ENCODE data around the gene TAOK3.

TAOK3 gene

DNA sequence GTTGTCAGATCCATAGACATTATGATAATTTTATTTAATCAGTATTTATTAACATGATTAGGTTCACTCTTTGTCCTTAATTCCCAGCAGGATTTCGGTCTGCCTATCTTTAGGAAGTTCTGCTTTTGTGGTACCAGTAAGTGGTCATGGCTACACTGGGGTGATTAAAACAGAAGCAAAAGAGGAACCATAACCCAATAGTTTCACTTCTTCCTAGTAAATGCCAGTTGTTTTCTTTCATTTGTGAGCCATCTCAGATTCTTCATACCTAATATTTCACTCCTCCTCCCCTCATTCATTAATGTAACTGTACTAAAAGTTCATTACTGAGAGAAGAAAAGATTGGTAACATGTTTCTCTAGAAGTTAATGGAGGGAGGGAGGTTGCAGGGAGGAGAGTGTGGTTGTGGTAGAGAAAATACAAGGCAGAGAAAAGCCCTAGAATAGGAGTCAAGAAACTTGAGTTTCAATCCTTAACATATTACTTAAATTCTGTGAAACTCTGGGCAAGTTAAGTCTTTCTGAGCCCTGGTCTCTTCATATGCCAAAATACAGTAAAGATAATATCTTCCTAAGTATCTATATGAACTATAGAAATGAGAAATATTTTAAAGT lies 135.5 kb downstream of the TAOK3 start:
- Histone ChIP-seq H3K4me1 (ENCODE audit: insufficient read depth, low read length, poor library complexity, severe bottlenecking) (peaks cover 5% of the 10 kb centered on the region), H3K36me3 (ENCODE audit: insufficient read depth, low read length) (peaks cover 66% of the 10 kb centered on the region), H4K20me1 (ENCODE audit: insufficient read depth, low read length, poor library complexity, severe bottlenecking) (no peaks in the 10 kb centered on the region), H2AFZ (ENCODE audit: low read length) (no peak overlapping the region), H3F3A (ENCODE audit: low read depth) (no peaks in the 10 kb centered on the region; the same call in 1 of the 2 replicates), H3K4me2 (ENCODE audit: low read depth, low read length, poor library complexity, severe bottlenecking) (no peak overlapping the region), H3K27me3 (ENCODE audit: insufficient read depth, low read length, poor library complexity, severe bottlenecking) (no peaks in the 10 kb centered on the region), H3K4me3 (ENCODE audit: low read length, poor library complexity, severe bottlenecking) (no peak overlapping the region), H3K9me3 (ENCODE audit: insufficient read depth, low read depth, low read length) (no peaks in the 10 kb centered on the region), H3K9me2 (replicated peaks; ENCODE audit: low read depth, low read length) (no peaks in the 10 kb centered on the region), H3K79me2 (ENCODE audit: insufficient read depth, low read length) (no peaks in the 10 kb centered on the region), H3K9ac (ENCODE audit: low read depth, low read length, poor library complexity, severe bottlenecking) (no peak overlapping the region)
- no peak for TF ChIP-seq EZH2phosphoT487 (IDR thresholded peaks at IDR 0.05; ENCODE audit: borderline replicate concordance)
- TF ChIP-seq, protein P1, sequence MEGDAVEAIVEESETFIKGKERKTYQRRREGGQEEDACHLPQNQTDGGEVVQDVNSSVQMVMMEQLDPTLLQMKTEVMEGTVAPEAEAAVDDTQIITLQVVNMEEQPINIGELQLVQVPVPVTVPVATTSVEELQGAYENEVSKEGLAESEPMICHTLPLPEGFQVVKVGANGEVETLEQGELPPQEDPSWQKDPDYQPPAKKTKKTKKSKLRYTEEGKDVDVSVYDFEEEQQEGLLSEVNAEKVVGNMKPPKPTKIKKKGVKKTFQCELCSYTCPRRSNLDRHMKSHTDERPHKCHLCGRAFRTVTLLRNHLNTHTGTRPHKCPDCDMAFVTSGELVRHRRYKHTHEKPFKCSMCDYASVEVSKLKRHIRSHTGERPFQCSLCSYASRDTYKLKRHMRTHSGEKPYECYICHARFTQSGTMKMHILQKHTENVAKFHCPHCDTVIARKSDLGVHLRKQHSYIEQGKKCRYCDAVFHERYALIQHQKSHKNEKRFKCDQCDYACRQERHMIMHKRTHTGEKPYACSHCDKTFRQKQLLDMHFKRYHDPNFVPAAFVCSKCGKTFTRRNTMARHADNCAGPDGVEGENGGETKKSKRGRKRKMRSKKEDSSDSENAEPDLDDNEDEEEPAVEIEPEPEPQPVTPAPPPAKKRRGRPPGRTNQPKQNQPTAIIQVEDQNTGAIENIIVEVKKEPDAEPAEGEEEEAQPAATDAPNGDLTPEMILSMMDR (conservative IDR thresholded peaks at IDR 0.05; ENCODE audit: low read length): no peak

DNA sequence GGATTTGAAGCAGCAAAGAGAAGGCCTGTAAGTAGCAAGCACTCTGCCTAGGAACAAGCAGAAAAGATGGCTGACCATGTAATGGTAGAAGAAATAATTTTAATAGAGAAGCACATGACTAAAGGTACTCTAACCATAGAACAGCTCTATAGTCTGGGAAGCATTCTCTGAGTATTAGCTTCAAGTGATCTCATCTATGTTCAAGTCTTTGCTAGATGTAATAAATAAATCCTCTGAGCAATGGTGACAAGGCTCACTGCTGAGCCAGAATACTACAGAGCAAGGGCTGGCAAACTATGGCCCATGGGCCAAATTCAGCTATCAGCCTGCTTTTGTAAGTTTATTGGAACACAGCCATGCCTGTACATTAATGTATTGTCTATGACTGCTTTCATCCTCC lies 152.0 kb downstream of the TAOK3 start:
- 0 out of 2 replicates have a peak, but pooled peaks cover 3% of the 10 kb centered on the region for H3K79me2 ChIP-seq (ENCODE audit: insufficient read depth, low read length)
- H3F3A ChIP-seq (ENCODE audit: low read depth): no peaks in the 10 kb centered on the region
- no peak overlapping the region for H3K4me3 ChIP-seq (ENCODE audit: low read length, poor library complexity, severe bottlenecking)
- peaks cover 47% of the 10 kb centered on the region for H3K36me3 ChIP-seq (ENCODE audit: insufficient read depth, low read length)
- H3K4me2 ChIP-seq (ENCODE audit: low read depth, low read length, poor library complexity, severe bottlenecking): no peak overlapping the region
- TF ChIP-seq EZH2phosphoT487 (IDR thresholded peaks at IDR 0.05; ENCODE audit: borderline replicate concordance): no peak
- TF ChIP-seq, protein P1 (conservative IDR thresholded peaks at IDR 0.05; ENCODE audit: low read length): no peak
- peaks cover 8% of the 10 kb centered on the region for H3K4me1 ChIP-seq (ENCODE audit: insufficient read depth, low read length, poor library complexity, severe bottlenecking)
- no peak overlapping the region for H2AFZ ChIP-seq (ENCODE audit: low read length)
- H3K27me3 ChIP-seq (ENCODE audit: insufficient read depth, low read length, poor library complexity, severe bottlenecking): no peaks in the 10 kb centered on the region
- no peaks in the 10 kb centered on the region for H3K9me2 ChIP-seq (replicated peaks; ENCODE audit: low read depth, low read length)
- H3K9ac ChIP-seq (ENCODE audit: low read depth, low read length, poor library complexity, severe bottlenecking): no peak overlapping the region
- no peaks in the 10 kb centered on the region for H3K9me3 ChIP-seq (ENCODE audit: insufficient read depth, low read depth, low read length)
- H4K20me1 ChIP-seq (ENCODE audit: insufficient read depth, low read length, poor library complexity, severe bottlenecking): no peaks in the 10 kb centered on the region

DNA sequence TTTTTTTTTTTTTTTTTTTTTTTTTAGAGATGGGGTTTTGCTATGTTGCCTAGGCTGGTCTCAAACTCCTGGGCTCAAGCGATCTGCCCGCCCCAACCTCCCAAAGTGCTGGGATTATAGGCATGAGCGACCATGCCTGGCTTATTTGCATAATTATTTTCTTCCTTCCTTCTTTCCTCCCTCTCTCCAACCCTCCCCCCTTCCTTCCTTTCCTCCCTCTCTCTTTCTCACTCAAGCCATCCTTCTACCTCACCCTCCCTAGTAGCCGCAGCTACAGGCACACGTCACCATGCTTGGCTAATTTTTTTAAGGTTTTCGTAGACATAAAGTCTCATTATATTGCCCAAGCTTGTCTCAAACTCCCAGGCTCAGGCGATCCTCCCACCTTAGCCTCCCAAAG lies 152.9 kb downstream of the TAOK3 start:
- no peaks in the 10 kb centered on the region for H3K9me2 ChIP-seq (replicated peaks; ENCODE audit: low read depth, low read length)
- no peaks in the 10 kb centered on the region for H3F3A ChIP-seq (ENCODE audit: low read depth)
- no peak overlapping the region for H3K4me3 ChIP-seq (ENCODE audit: low read length, poor library complexity, severe bottlenecking)
- H4K20me1 ChIP-seq (ENCODE audit: insufficient read depth, low read length, poor library complexity, severe bottlenecking): no peaks in the 10 kb centered on the region
- TF ChIP-seq EZH2phosphoT487 (IDR thresholded peaks at IDR 0.05; ENCODE audit: borderline replicate concordance): no peak
- TF ChIP-seq, protein P1 (conservative IDR thresholded peaks at IDR 0.05; ENCODE audit: low read length): no peak
- H3K27me3 ChIP-seq (ENCODE audit: insufficient read depth, low read length, poor library complexity, severe bottlenecking): no peaks in the 10 kb centered on the region
- no peak overlapping the region for H3K4me2 ChIP-seq (ENCODE audit: low read depth, low read length, poor library complexity, severe bottlenecking)
- H3K9ac ChIP-seq (ENCODE audit: low read depth, low read length, poor library complexity, severe bottlenecking): no peak overlapping the region
- H2AFZ ChIP-seq (ENCODE audit: low read length): no peak overlapping the region
- H3K4me1 ChIP-seq (ENCODE audit: insufficient read depth, low read length, poor library complexity, severe bottlenecking): peaks cover 8% of the 10 kb centered on the region
- H3K36me3 ChIP-seq (ENCODE audit: insufficient read depth, low read length): peaks cover 40% of the 10 kb centered on the region
- no peaks in the 10 kb centered on the region for H3K9me3 ChIP-seq (ENCODE audit: insufficient read depth, low read depth, low read length)
- H3K79me2 ChIP-seq (ENCODE audit: insufficient read depth, low read length): 0 out of 2 replicates have a peak, but pooled peaks cover 3% of the 10 kb centered on the region

Measured in Loucy (cell line).